Caco-2 (cell line): Measurements from ENCODE around the gene CD36. TPM values are rescaled to one million over a fixed set of nuclear protein-coding genes. Genes with fewer than 3 reads are reported as not detected.

ENCODE experiments used
- BruUV-seq: library from RNA; stranded (reverse); fragments of 400-500 nt; replicated peaks from 2 replicates; lab custom pipeline; 2021; lab: Mats Ljungman, UMichigan
- CTCF ChIA-PET: fragments of 300-600 bp; sonication (Branson Sonifier 250); formaldehyde crosslinking; loops from one replicate; lab custom pipeline; 2022; ENCODE audit warnings: antibody characterized with exemption; lab: Charles Lee
- POLR2A ChIA-PET: fragments of 300-600 bp; sonication (Branson Sonifier 250); formaldehyde crosslinking; loops from one replicate; lab custom pipeline; 2022; ENCODE audit warnings: antibody characterized with exemption; lab: Charles Lee
- DNase-seq, 2 experiments: peaks; one replicate each; pipeline versions ENCODE4 v3.0.0 to v3.0.0-alpha.2; 2020 to 2022
- H3K27me3 ChIP-seq: replicated peaks from 2 replicates; pipeline ENCODE4 v1.6.0; 2011; ENCODE audit warnings: low read length; ENCODE audit not compliant: control insufficient read depth, insufficient read depth
- H3K36me3 ChIP-seq: 2 replicates; pipeline ENCODE4 v1.5.1; 2011; ENCODE audit warnings: low read length; ENCODE audit not compliant: control insufficient read depth, insufficient read depth
- H3K4me1 ChIP-seq: fragments of 250-450 bp; sonication (Bioruptor Pico); 2 replicates; pipeline ENCODE4 v1.5.1; 2020; ENCODE audit warnings: mild to moderate bottlenecking
- H3K4me3 ChIP-seq: 2 replicates; pipeline ENCODE4 v1.5.1; 2011; ENCODE audit warnings: low read depth, mild to moderate bottlenecking, control low read depth, low read length
- H3K9me3 ChIP-seq: fragments of 250-450 bp; sonication (Bioruptor Pico); 2 replicates; pipeline ENCODE4 v1.5.1; 2020; ENCODE audit warnings: mild to moderate bottlenecking, moderate library complexity
- H3K27ac Mint-ChIP-seq: one replicate; pipeline ENCODE4 v1.8.0; 2022; ENCODE audit warnings: mixed read lengths; ENCODE audit not compliant: unreplicated experiment
- H3K27me3 Mint-ChIP-seq: one replicate; pipeline ENCODE4 v1.8.0; 2022; ENCODE audit warnings: mixed read lengths; ENCODE audit not compliant: insufficient read depth, unreplicated experiment
- H3K36me3 Mint-ChIP-seq: one replicate; pipeline ENCODE4 v1.8.0; 2022; ENCODE audit warnings: mild to moderate bottlenecking, mixed read lengths; ENCODE audit not compliant: insufficient read depth, unreplicated experiment
- H3K4me1 Mint-ChIP-seq: one replicate; pipeline ENCODE4 v1.8.0; 2022; ENCODE audit warnings: low read depth, mixed read lengths; ENCODE audit not compliant: unreplicated experiment
- H3K4me3 Mint-ChIP-seq: one replicate; pipeline ENCODE4 v1.8.0; 2022; ENCODE audit warnings: mild to moderate bottlenecking, moderate library complexity, mixed read lengths; ENCODE audit not compliant: unreplicated experiment
- H3K9me3 Mint-ChIP-seq: one replicate; pipeline ENCODE4 v1.8.0; 2022; ENCODE audit warnings: mixed read lengths; ENCODE audit not compliant: unreplicated experiment
- CTCF ChIP-seq, 2 experiments: fragments of 200-600 bp in 1 of 2; IDR thresholded peaks; 1 replicate in 1 of 2; 2 replicates in 1 of 2; pipeline versions ENCODE4 v1.5.1 to v1.8.0; 2011 to 2022; ENCODE audit warnings: antibody characterized with exemption in 1 of 2, control low read depth in 1 of 2, inconsistent platforms in 1 of 2, low read depth in 1 of 2, low read length in 1 of 2, mild to moderate bottlenecking in 1 of 2, moderate library complexity in 1 of 2; ENCODE audit not compliant: insufficient read depth in 1 of 2, severe bottlenecking in 1 of 2, unreplicated experiment in 1 of 2
- intact Hi-C: fragments of 100-400 bp; cut with micrococcal nuclease; formaldehyde crosslinking; loops from one replicate; pipeline ENCODE4 v1.10.0; 2022; ENCODE audit not compliant: unreplicated experiment
- total RNA-seq: library from RNA; stranded (reverse); gene quantifications from 2 replicates; pipeline ENCODE4 v1.2.3, GENCODE V29; 2022

The CD36 gene
- total RNA-seq, 1 experiment from 2014 or later, result not detected

DNA sequence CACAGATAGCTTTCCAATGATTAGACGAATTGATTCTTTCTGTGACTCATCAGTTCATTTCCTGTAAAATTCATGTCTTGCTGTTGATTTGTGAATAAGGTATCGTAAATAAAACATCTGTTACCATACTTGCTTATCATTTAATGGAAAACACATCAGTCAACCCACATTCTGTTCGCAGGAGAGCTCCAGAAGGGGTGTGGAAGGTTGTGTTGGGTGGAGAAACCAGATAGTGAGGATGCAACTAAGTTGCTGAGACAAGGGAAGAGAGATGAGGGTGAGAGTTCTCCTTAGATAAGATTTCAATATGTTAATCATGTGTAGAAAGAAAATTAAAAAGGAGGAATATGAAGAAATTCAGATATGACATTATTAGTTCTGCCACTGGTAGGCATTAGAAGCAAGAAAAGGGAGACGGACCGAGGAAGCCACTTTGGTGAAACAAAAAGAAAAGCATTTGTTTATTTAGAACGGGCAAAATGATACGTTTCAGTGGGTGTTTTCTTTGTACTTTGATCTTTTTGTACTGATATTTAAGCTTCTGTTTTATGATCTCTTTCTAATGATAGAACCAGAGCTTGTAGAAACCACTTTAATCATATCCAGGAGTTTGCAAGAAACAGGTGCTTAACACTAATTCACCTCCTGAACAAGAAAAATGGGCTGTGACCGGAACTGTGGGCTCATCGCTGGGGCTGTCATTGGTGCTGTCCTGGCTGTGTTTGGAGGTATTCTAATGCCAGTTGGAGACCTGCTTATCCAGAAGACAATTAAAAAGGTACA is 7.8 kb downstream of the CD36 start:
- DNase-seq, result no peak
- H3K9me3 Mint-ChIP-seq, result no peaks in the 10 kb centered on the region
- Histone ChIP-seq H3K36me3 (no peaks in the 10 kb centered on the region), H3K27me3 (no peaks in the 10 kb centered on the region), H3K9me3 (no peaks in the 10 kb centered on the region), H3K4me1 (no peaks in the 10 kb centered on the region), H3K4me3 (no peak overlapping the region)
- ChIA-PET POLR2A (no interaction called here), CTCF (no interaction called here)
- H3K36me3 Mint-ChIP-seq, result no peaks in the 10 kb centered on the region
- no TSS peak for BruUV-seq
- peaks cover 9% of the 10 kb centered on the region for H3K27me3 Mint-ChIP-seq
- no peak overlapping the region for H3K4me3 Mint-ChIP-seq
- intact Hi-C loops, result no loop called here
- no peak for TF ChIP-seq CTCF (IDR thresholded peaks at IDR 0.05; ENCODE audit: insufficient read depth in 1 of 2, low read depth in 1 of 2, low read length in 1 of 2, severe bottlenecking in 1 of 2, unreplicated experiment in 1 of 2)
- H3K4me1 Mint-ChIP-seq, result no peaks in the 10 kb centered on the region
- H3K27ac Mint-ChIP-seq, result no peak overlapping the region

- Mint-ChIP-seq H3K4me3 (no peak overlapping the region), H3K9me3 (no peaks in the 10 kb centered on the region), H3K4me1 (no peaks in the 10 kb centered on the region), H3K36me3 (no peaks in the 10 kb centered on the region), H3K27ac (no peak overlapping the region), H3K27me3 (peaks cover 9% of the 10 kb centered on the region)
- H3K4me1 ChIP-seq, result no peaks in the 10 kb centered on the region
- no peak for DNase-seq
- ChIA-PET POLR2A (no interaction called here), CTCF (no interaction called here)
- no peak overlapping the region for H3K4me3 ChIP-seq
- no peaks in the 10 kb centered on the region for H3K27me3 ChIP-seq
- no peaks in the 10 kb centered on the region for H3K36me3 ChIP-seq
- no peak for TF ChIP-seq CTCF (IDR thresholded peaks at IDR 0.05; ENCODE audit: insufficient read depth in 1 of 2, low read depth in 1 of 2, low read length in 1 of 2, severe bottlenecking in 1 of 2, unreplicated experiment in 1 of 2)
- BruUV-seq, result no TSS peak
- intact Hi-C loops, result no loop called here
- H3K9me3 ChIP-seq, result no peaks in the 10 kb centered on the region
These were observed 9.0 kb downstream of the CD36 start for GRCh38 chr7:80647436-80647835.

GRCh38 chr7:80648031-80648600 is 9.7 kb downstream of the CD36 start:
- ChIA-PET CTCF (no interaction called here), POLR2A (no interaction called here)
- Mint-ChIP-seq H3K4me3 (no peak overlapping the region), H3K4me1 (no peaks in the 10 kb centered on the region), H3K27ac (no peak overlapping the region), H3K36me3 (no peaks in the 10 kb centered on the region), H3K27me3 (peaks cover 9% of the 10 kb centered on the region), H3K9me3 (no peaks in the 10 kb centered on the region)
- no peak for TF ChIP-seq CTCF (IDR thresholded peaks at IDR 0.05; ENCODE audit: insufficient read depth in 1 of 2, low read depth in 1 of 2, low read length in 1 of 2, severe bottlenecking in 1 of 2, unreplicated experiment in 1 of 2)
- Histone ChIP-seq H3K36me3 (no peaks in the 10 kb centered on the region), H3K4me1 (no peaks in the 10 kb centered on the region), H3K27me3 (no peaks in the 10 kb centered on the region), H3K9me3 (no peaks in the 10 kb centered on the region), H3K4me3 (no peak overlapping the region)
- DNase-seq, result no peak
- intact Hi-C loops, result no loop called here
- no TSS peak for BruUV-seq
